Activated naive CD8-positive, alpha-beta T cell treated with anti-CD3 and anti-CD28 coated beads, Interleukin-2, amount 50 U/mL, for 24 hours (primary cell): ENCODE measurements around the gene ZFP36.
"Not testable (repeated sequence)": the region's sequence is repeated elsewhere in the genome, so short reads cannot be mapped to it uniquely, and the experiment has no call there.

Source experiments
- ATAC-seq: fragments of 150-1000 bp; cut with Tn5 transposase; one replicate; pipeline ENCODE4 v1.10.0; 2021
- DNase-seq: peaks from one replicate; pipeline ENCODE4 v3.0.0; 2021
- H3K27ac Mint-ChIP-seq: one replicate; pipeline ENCODE4 v1.8.0; 2021; ENCODE audit warnings: mild to moderate bottlenecking, mixed read lengths
- H3K27me3 Mint-ChIP-seq: one replicate; pipeline ENCODE4 v1.8.0; 2021; ENCODE audit warnings: mixed read lengths
- H3K36me3 Mint-ChIP-seq: one replicate; pipeline ENCODE4 v1.8.0; 2021; ENCODE audit warnings: low read depth, mixed read lengths
- H3K4me1 Mint-ChIP-seq: one replicate; pipeline ENCODE4 v1.8.0; 2021; ENCODE audit warnings: mixed read lengths
- H3K4me3 Mint-ChIP-seq: one replicate; pipeline ENCODE4 v1.8.0; 2021; ENCODE audit warnings: mild to moderate bottlenecking, moderate library complexity, mixed read lengths
- H3K9me3 Mint-ChIP-seq: one replicate; pipeline ENCODE4 v1.8.0; 2021; ENCODE audit warnings: mixed read lengths

Gene ZFP36

GRCh38 chr19:39406656-39407409 lies at the start of gene ZFP36:
ZFP36 (plus strand) TSS chr19:39406847; CDS start chr19:39406905, 58 bp downstream.
- H3K4me3 Mint-ChIP-seq = peak within 1 kb of the TSS; percentile 86
- H3K27ac Mint-ChIP-seq = peak within 1 kb of the TSS; percentile 92
- peaks cover 68% of the 10 kb centered on the region for H3K4me1 Mint-ChIP-seq
- H3K27me3 Mint-ChIP-seq = no peaks in the 10 kb centered on the region
- DNase-seq = peak; percentile 88
- peaks cover 15% of the 10 kb centered on the region for H3K36me3 Mint-ChIP-seq
- no peaks in the 10 kb centered on the region for H3K9me3 Mint-ChIP-seq
- ATAC-seq = peak; percentile 30

DNA sequence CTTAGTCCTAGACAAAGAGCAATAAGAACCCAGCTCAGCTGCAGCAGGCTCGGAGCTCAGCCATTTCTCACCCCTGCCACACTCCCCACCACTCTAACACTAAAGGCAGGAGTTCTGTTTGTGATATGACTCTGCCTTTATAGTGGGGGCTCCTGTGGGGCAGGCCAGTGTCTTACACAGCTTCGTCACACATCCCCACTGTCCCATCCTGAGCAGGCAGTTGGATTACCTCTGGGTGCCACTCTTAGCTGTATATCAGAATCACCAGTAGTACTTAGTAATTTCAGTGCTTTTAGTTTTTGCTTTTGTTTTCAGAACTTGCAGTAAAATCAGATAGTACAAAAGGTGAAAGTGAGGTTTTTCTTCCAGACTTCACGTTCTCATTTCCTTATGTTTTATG lies 47.6 kb upstream of the ZFP36 start:
- Mint-ChIP-seq H3K27ac (no peak overlapping the region), H3K4me1 (peaks cover 6% of the 10 kb centered on the region), H3K36me3 (peaks cover 44% of the 10 kb centered on the region), H3K27me3 (no peaks in the 10 kb centered on the region), H3K4me3 (no peak overlapping the region), H3K9me3 (no peaks in the 10 kb centered on the region)
- no peak for ATAC-seq
- no peak for DNase-seq

- Mint-ChIP-seq H3K27me3 (no peaks in the 10 kb centered on the region), H3K27ac (no peak overlapping the region), H3K4me3 (no peak overlapping the region), H3K9me3 (no peaks in the 10 kb centered on the region), H3K4me1 (peaks cover 7% of the 10 kb centered on the region), H3K36me3 (peaks cover 38% of the 10 kb centered on the region)
- ATAC-seq (no peak), DNase-seq (no peak)
Measured at GRCh38 chr19:39360599-39360998, 46.0 kb upstream of the ZFP36 start.

GRCh38 chr19:39362682-39363657 lies 43.7 kb upstream of the ZFP36 start:
- peaks cover 22% of the 10 kb centered on the region for H3K36me3 Mint-ChIP-seq
- ATAC-seq (no peak), DNase-seq (no peak)
- peak overlapping the region; percentile 8 for H3K27ac Mint-ChIP-seq
- H3K4me3 Mint-ChIP-seq = no peak overlapping the region
- H3K9me3 Mint-ChIP-seq = no peaks in the 10 kb centered on the region
- H3K4me1 Mint-ChIP-seq = peaks cover 7% of the 10 kb centered on the region
- no peaks in the 10 kb centered on the region for H3K27me3 Mint-ChIP-seq

GRCh38 chr19:39363901-39364457 lies 42.7 kb upstream of the ZFP36 start:
- H3K27ac Mint-ChIP-seq = peak overlapping the region; percentile 8
- ATAC-seq (no peak), DNase-seq (no peak)
- H3K4me3 Mint-ChIP-seq = no peak overlapping the region
- H3K36me3 Mint-ChIP-seq = peaks cover 25% of the 10 kb centered on the region
- H3K4me1 Mint-ChIP-seq = peaks cover 7% of the 10 kb centered on the region
- no peaks in the 10 kb centered on the region for H3K27me3 Mint-ChIP-seq
- no peaks in the 10 kb centered on the region for H3K9me3 Mint-ChIP-seq

DNA sequence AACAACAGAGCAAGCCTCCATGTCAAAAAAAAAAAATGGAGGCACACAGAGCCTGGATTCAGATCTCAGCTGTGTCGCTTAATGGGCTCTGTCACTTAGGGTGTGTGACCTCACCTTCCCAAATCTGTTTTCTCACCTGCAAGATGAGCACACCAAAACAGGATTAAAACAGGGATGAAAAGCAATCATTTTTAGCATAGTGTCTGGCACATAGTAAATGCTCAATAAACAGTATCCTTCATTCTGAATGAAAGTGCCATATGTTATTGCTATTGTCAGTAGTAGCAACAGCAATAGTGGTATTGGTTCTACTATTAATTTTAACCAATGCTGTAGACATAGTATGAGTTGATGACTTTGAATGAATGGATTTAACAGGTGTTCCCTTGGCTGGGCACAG lies 41.1 kb upstream of the ZFP36 start:
- ATAC-seq (no peak), DNase-seq (no peak)
- H3K4me3 Mint-ChIP-seq = no peak overlapping the region
- peaks cover 16% of the 10 kb centered on the region for H3K36me3 Mint-ChIP-seq
- no peaks in the 10 kb centered on the region for H3K27me3 Mint-ChIP-seq
- H3K27ac Mint-ChIP-seq = no peak overlapping the region
- H3K4me1 Mint-ChIP-seq = peaks cover 7% of the 10 kb centered on the region
- H3K9me3 Mint-ChIP-seq = no peaks in the 10 kb centered on the region

- H3K27me3 Mint-ChIP-seq = no peaks in the 10 kb centered on the region
- H3K9me3 Mint-ChIP-seq = no peaks in the 10 kb centered on the region
- DNase-seq (no peak), ATAC-seq (no peak)
- H3K4me1 Mint-ChIP-seq = no peaks in the 10 kb centered on the region
- H3K27ac Mint-ChIP-seq = no peak overlapping the region
- no peak overlapping the region for H3K4me3 Mint-ChIP-seq
- peaks cover 24% of the 10 kb centered on the region for H3K36me3 Mint-ChIP-seq
Measured at GRCh38 chr19:39369200-39369599, 37.4 kb upstream of the ZFP36 start.

DNA sequence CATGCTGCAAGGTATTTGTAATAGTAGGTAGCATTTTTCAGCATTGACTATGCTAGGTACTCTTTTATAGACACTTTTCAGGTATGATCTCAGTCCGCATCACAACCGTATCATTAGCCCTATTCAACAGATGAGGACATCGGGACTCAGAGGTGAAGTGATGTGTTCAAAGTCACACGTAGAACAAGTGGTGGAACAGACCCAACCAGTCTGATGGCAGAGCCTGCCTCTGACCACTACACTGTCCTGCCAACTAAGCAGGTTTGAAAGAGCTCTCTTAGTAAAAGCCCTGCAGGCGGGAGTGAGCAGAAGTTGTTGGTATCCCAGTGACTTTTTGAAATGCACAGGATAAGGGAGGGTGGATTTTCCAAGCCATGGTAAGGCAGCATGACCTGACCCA lies 35.9 kb upstream of the ZFP36 start:
- Mint-ChIP-seq H3K36me3 (peaks cover 23% of the 10 kb centered on the region), H3K27ac (no peak overlapping the region), H3K4me3 (no peak overlapping the region), H3K9me3 (no peaks in the 10 kb centered on the region), H3K27me3 (no peaks in the 10 kb centered on the region), H3K4me1 (no peaks in the 10 kb centered on the region)
- ATAC-seq (no peak), DNase-seq (no peak)

DNA sequence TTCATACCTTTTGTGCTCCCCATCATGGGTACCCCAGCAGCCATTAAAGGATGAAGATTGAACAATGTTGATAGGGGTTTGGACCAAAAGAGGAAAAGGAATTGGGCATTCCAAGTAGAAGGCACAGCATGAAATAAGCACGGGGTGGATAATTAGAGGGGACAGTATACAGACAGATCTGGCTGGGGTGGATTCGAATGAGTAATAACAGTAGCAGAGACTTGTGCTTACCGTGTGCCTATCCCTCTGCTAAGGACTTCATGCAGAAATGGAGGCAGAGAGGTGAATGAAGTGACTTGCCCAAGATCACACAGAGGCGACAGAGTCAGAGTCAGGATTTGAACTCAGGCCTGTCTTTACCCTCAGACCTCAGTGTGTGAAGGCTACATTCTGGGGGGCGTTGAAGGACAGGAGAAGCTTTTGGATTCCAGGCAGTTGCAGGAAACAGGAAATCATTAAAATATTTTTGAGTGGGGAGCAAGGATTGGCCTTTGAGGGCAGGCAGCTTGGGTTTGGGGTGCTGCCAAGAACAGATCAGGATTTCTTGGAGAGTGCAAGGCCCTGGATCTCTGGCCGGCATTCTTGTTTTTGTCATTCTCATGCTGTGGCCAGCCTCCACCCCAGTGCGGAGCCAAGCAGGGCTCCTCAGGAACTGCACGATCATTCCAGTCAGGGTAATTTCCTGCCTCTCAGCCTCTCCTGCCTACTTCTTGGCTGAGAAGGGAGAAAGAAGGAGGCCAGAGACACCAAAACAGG lies 34.4 kb upstream of the ZFP36 start:
- peaks cover 26% of the 10 kb centered on the region for H3K36me3 Mint-ChIP-seq
- DNase-seq (no peak), ATAC-seq (no peak)
- H3K9me3 Mint-ChIP-seq = no peaks in the 10 kb centered on the region
- H3K27ac Mint-ChIP-seq = no peak overlapping the region
- no peaks in the 10 kb centered on the region for H3K27me3 Mint-ChIP-seq
- H3K4me3 Mint-ChIP-seq = no peak overlapping the region
- no peaks in the 10 kb centered on the region for H3K4me1 Mint-ChIP-seq

- Mint-ChIP-seq H3K27ac (no peak overlapping the region), H3K36me3 (peaks cover 29% of the 10 kb centered on the region), H3K27me3 (no peaks in the 10 kb centered on the region), H3K4me1 (no peaks in the 10 kb centered on the region), H3K4me3 (no peak overlapping the region), H3K9me3 (no peaks in the 10 kb centered on the region)
- DNase-seq (no peak), ATAC-seq (no peak)
Measured at GRCh38 chr19:39372941-39373340, 33.7 kb upstream of the ZFP36 start.

- Mint-ChIP-seq H3K27ac (no peak overlapping the region), H3K4me1 (no peaks in the 10 kb centered on the region), H3K9me3 (no peaks in the 10 kb centered on the region), H3K4me3 (no peak overlapping the region), H3K27me3 (no peaks in the 10 kb centered on the region), H3K36me3 (peaks cover 27% of the 10 kb centered on the region)
- DNase-seq (no peak), ATAC-seq (no peak)
Measured at GRCh38 chr19:39375929-39376328, 30.7 kb upstream of the ZFP36 start.

DNA sequence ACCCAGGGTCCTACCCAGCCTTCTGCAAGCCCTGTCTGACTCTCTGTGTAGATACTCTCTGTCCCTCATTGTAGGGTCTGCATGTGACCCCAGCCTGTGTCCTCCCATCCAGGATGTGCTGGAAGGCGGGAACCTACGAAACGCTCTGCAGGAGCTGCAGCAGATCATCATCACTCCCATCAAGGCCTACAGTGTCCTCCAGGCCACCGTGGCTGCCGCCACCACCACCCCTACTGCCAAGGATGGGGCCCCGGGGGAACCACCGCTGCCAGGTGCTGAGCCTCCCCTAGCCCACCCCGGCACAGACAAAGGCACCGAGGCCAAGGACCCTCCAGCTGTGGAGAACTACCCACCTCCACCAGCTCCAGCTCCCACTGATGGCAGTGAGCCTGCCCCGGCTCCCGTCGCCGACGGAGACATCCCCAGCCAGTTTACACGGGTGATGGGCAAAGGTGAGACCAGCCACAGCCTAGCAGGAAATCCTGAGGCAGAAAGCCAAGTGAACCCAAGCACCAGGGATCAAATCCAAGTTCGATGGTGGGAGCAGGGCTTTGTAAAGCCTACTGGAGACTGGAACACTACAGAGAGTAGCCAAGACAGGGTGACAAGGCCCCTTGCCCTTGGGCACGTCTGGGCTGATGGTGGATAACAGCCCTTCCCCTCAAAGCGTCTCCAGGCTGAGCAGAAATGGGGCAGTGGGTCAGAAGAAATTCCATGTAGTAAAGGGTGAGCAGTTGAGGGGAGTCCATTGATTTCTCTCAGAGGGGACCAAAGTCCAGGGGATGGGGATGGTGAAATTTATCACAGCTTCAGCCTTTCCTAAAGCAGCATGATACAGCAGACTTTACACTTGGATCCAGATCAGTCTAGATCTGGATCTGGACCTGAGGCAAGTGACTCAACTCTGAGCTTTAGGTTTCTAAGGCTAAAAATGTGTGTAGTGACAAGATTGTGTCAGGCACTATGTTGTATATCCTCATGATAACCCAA lies 29.0 kb upstream of the ZFP36 start:
- Mint-ChIP-seq H3K4me3 (no peak overlapping the region), H3K36me3 (peaks cover 27% of the 10 kb centered on the region), H3K4me1 (no peaks in the 10 kb centered on the region), H3K27ac (no peak overlapping the region), H3K27me3 (no peaks in the 10 kb centered on the region), H3K9me3 (no peaks in the 10 kb centered on the region)
- DNase-seq (no peak), ATAC-seq (no peak)

GRCh38 chr19:39379366-39379765 lies 27.3 kb upstream of the ZFP36 start:
- not testable (repeated sequence) for H3K4me3 Mint-ChIP-seq, H3K9me3 Mint-ChIP-seq, DNase-seq, H3K27ac Mint-ChIP-seq, H3K27me3 Mint-ChIP-seq, H3K4me1 Mint-ChIP-seq, ATAC-seq
- peaks cover 24% of the 10 kb centered on the region for H3K36me3 Mint-ChIP-seq
